ENCODE results near the gene SAMD4A. TPM values are rescaled to one million over a fixed set of nuclear protein-coding genes. Genes with fewer than 3 reads are reported as not detected.

SAMD4A gene
- total and polyA plus RNA-seq, 8 donors, result 2.9 to 12.2 (median 9.4) TPM

DNA sequence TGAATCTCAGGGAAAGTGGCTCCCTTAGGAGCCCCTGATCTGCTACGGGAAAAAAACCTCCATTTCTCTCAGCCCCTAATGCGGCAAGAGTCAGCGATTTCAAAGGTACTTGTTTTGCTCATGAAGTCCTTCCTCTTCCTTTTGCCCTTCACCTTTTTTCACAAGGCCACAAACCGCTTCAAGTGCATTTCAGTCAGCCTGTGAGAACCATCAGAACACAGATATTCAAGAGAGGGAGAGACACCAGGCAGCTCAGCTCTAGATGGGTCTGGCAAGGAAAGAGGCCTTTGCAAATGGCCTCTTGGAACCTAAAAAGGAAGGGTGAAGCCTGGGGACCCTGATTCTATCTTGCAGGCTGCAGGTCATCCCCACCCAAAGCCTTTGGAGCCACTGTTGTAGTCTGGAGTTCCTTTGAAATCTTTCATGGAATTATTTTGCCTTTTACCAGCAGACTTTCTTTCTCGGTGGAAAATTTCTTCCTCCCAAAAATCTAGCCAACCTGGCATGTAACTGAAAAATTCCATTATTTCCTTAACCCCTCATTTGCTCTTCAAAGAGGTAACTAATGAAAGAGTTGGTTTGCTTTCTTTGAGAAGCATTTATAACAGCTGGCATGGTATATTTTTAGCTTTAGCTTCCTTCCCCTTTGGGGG is 145.0 kb downstream of the SAMD4A start:
- no peaks in the 10 kb centered on the region for H3K27me3 ChIP-seq
- H3K27ac ChIP-seq, result no peak overlapping the region
- TF ChIP-seq, protein P1, sequence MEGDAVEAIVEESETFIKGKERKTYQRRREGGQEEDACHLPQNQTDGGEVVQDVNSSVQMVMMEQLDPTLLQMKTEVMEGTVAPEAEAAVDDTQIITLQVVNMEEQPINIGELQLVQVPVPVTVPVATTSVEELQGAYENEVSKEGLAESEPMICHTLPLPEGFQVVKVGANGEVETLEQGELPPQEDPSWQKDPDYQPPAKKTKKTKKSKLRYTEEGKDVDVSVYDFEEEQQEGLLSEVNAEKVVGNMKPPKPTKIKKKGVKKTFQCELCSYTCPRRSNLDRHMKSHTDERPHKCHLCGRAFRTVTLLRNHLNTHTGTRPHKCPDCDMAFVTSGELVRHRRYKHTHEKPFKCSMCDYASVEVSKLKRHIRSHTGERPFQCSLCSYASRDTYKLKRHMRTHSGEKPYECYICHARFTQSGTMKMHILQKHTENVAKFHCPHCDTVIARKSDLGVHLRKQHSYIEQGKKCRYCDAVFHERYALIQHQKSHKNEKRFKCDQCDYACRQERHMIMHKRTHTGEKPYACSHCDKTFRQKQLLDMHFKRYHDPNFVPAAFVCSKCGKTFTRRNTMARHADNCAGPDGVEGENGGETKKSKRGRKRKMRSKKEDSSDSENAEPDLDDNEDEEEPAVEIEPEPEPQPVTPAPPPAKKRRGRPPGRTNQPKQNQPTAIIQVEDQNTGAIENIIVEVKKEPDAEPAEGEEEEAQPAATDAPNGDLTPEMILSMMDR (IDR thresholded peaks at IDR 0.05), result no peak

DNA sequence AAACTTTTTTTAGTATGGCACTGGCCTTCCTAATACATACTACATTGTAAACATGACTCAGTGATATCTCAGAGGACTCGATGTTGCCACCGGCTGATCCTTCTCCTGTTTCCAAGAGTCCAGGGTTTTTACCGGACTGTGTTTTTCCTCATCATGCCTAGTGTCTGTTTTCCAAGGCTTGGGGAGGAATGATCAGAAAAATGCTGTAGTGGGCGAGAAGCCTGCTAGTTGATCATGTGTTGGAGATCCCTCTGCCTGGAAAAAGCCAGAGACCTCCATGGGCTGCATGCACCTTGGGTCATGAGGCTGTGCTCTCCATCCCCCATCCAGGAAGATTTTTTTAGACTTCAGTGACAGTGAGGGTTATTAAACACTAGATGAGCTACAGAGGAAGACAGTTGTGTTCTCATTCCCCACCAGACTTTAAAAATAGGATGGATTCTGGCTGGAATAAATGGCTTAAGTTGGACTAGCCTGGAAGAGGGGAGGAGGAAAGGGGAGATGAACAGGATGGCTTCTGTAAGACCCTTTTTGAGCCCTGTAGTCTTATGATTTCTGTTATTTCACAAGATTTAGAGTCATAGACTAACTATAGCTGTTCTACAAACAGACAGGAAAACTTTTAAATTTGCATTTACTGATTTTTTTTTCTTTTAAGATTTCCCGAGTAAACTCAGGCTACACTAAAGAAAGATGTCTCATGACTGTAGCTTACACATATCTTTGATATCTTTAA is 145.7 kb downstream of the SAMD4A start:
- H3K4me3 ChIP-seq, result no peak overlapping the region
- H3K36me3 ChIP-seq, result no peaks in the 10 kb centered on the region
- TF ChIP-seq, protein P1 (IDR thresholded peaks at IDR 0.05), result no peak
- H3K9me3 ChIP-seq, result no peaks in the 10 kb centered on the region
- H3K4me1 ChIP-seq, result no peaks in the 10 kb centered on the region
- WGBS, 2 donors, result 74 to 82% methylated on average over 5 of the region's 5 CpGs
- peak overlapping the region in 1 of 4 donors; percentile 30 for H3K27ac ChIP-seq
- intact Hi-C loops (cut with DNase I), result no loop called here
- no peaks in the 10 kb centered on the region for H3K27me3 ChIP-seq
- DNase-seq (no peak), FAIRE-seq (no peak), ATAC-seq (peak in 2 of 4 donors; percentile 54 to 66)

More for the DNA sequence above, 145.0 kb downstream of the SAMD4A start:
- intact Hi-C loops (cut with DNase I), result no loop called here
- Histone ChIP-seq H3K4me3 (no peak overlapping the region), H3K9me3 (no peaks in the 10 kb centered on the region), H3K4me1 (no peaks in the 10 kb centered on the region), H3K36me3 (no peaks in the 10 kb centered on the region)
- no peak for FAIRE-seq
- WGBS, 2 donors, result 61 to 67% methylated on average over 5 of the region's 5 CpGs
- no peak for ATAC-seq
- no peak for DNase-seq

DNA sequence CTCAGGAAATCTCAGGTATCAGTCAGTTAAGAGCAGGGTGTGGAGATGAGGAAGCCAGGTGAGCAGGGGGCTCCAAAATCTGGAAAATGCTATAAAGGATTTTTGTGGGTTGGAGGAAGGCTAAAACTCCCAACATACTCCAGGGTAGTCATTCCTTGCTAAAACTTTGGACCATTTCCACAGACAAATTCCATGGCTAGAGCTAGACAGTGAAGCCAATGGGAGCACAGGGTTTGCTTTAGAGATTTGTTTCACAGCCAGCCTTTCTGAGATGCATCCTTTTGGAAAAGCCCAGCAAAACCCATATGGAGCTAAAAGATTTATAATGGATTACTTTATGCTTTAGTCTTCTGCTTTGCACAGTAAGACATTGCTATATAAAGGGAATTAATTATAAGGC is 146.5 kb downstream of the SAMD4A start:
- Histone ChIP-seq H3K4me3 (no peak overlapping the region), H3K27ac (no peak overlapping the region), H3K27me3 (no peaks in the 10 kb centered on the region), H3K36me3 (no peaks in the 10 kb centered on the region), H3K9me3 (no peaks in the 10 kb centered on the region), H3K4me1 (no peaks in the 10 kb centered on the region)
- TF ChIP-seq, protein P1 (IDR thresholded peaks at IDR 0.05), result no peak
- FAIRE-seq (no peak), DNase-seq (no peak), ATAC-seq (peak in 1 of 4 donors; percentile 55)
- intact Hi-C loops (cut with DNase I), result no loop called here

DNA sequence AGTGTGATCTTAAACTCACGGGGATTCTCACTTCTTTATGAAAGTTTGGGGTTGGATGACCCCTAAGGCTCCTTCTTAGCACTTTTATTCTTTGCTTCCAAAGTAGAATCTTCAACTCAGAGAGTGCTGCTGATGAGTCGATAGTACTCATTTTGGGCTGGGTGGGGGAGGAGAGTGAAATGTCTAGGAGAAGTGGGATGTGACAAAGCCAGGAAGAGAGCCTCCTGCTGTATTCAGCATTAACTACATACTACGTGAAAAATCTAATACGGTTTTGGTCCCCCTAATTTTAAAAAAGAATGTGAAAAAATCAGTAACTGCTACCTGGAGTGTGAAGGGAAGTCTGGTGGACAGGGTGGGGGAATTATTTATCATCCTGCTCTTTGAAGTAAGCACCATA is 148.3 kb downstream of the SAMD4A start:
- H3K9me3 ChIP-seq, result no peaks in the 10 kb centered on the region
- TF ChIP-seq, protein P1 (IDR thresholded peaks at IDR 0.05), result no peak
- ATAC-seq, result no peak
- FAIRE-seq, result no peak
- H3K4me3 ChIP-seq, result no peak overlapping the region
- no peak for DNase-seq
- H3K27me3 ChIP-seq, result no peaks in the 10 kb centered on the region
- no peaks in the 10 kb centered on the region for H3K36me3 ChIP-seq
- no peak overlapping the region for H3K27ac ChIP-seq
- intact Hi-C loops (cut with DNase I), result no loop called here
- H3K4me1 ChIP-seq, result no peaks in the 10 kb centered on the region
- WGBS, 2 donors, result 61 to 68% methylated on average over 4 of the region's 4 CpGs

DNA sequence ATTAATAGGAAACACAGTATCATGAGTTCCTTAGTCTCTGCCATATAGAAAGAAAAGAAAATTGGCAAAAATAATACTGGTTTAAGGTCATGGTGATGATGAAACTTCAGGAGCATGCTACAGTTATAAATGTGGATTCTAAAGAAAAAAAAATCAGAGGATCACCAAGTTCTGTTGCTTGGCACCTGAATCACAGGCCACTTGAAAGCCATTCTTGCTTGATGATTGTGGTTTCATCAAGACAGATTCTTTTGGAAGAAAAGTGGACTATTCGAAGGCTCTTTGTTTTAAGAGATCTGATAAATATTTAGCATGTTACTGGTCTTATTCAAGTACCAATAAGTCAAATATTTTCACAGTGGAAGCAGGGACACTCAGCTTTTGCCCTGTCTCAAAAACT is 148.9 kb downstream of the SAMD4A start:
- intact Hi-C loops (cut with DNase I), result no loop called here
- H3K27ac ChIP-seq, result no peak overlapping the region

More for the DNA sequence above, 148.9 kb downstream of the SAMD4A start:
- TF ChIP-seq, protein P1 (IDR thresholded peaks at IDR 0.05), result no peak
- no peaks in the 10 kb centered on the region for H3K4me1 ChIP-seq
- ATAC-seq (no peak), FAIRE-seq (no peak), DNase-seq (no peak)
- no peaks in the 10 kb centered on the region for H3K9me3 ChIP-seq
- no peak overlapping the region for H3K4me3 ChIP-seq
- WGBS, 2 donors, result 50 to 64% methylated on average over 1 of the region's 1 CpG
- no peaks in the 10 kb centered on the region for H3K36me3 ChIP-seq
- H3K27me3 ChIP-seq, result no peaks in the 10 kb centered on the region
